NCI-H146 (cell line): ENCODE measurements around the gene HNF4A.

Experiments used
- DNase-seq: peaks from one replicate; lab custom pipeline; 2025; lab: John Stamatoyannopoulos, UW

The HNF4A gene

GRCh38 chr20:44406572-44407137 lies 51.2 kb downstream of the HNF4A start:
- DNase-seq = no peak

DNA sequence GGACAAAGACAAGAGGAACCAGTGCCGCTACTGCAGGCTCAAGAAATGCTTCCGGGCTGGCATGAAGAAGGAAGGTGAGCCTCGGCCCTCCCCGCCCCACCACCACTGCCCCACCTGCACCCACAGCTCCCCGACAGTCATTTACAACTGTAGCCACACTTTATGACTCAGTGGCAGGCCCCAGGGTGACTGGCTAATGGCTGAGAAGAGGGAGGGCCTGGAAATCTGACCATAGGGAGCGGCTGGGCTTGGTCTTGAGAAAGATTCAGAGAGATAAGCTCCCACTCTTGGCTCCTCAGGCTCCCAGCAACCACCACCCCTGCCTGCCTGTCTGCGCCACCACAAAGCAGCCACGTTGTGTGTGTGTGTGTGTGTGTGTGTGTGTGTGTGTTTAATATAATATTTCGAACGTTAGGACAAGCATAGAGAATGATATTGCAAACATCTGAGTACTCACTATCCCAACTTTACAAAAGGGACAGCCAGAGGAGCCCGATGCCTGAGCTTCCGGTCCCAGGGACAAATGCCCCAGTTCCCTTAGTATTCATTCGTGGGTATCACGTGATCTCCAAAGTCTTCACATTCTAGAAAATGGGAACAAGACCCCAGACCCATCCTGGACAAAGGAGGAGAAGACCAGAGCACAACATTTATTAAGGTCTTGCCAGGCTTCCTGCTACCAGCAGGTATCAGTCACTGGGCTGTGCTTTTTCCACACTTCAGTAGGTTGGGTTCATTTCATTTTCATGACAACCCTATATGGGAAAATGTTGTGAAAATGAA lies 52.1 kb downstream of the HNF4A start:
- DNase-seq = no peak

DNA sequence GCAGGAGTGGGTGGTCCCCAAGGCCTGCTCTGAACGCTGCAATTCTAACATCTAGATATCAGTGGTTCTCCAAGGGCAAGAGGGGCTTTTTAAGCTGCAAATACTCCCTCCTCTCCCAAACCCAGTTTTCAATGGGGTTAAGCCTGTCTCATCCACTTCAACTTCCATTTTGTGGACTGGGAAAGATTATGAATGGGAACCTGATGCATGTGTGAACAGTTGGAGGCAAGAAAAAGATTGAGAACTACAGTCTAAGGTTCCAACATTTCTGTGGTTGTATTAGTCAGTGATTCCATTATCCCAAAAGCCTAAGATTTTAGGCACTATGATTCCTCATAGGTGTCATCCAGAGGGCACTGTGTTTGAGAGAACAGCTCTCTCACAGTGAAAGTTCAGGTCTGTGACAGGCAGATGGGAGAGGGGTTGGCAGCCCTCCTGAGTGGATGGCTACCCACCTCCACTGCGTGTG lies 53.7 kb downstream of the HNF4A start:
- DNase-seq = no peak

GRCh38 chr20:44410583-44411019 lies 55.1 kb downstream of the HNF4A start:
- no peak for DNase-seq

- no peak for DNase-seq
These were observed 55.7 kb downstream of the HNF4A start for GRCh38 chr20:44411020-44411756.

GRCh38 chr20:44411757-44412401 lies 56.4 kb downstream of the HNF4A start:
- DNase-seq = no peak

- DNase-seq = no peak
These were observed 57.1 kb downstream of the HNF4A start for GRCh38 chr20:44412402-44413144.

- DNase-seq = no peak
These were observed 58.3 kb downstream of the HNF4A start for GRCh38 chr20:44413575-44414345.

DNA sequence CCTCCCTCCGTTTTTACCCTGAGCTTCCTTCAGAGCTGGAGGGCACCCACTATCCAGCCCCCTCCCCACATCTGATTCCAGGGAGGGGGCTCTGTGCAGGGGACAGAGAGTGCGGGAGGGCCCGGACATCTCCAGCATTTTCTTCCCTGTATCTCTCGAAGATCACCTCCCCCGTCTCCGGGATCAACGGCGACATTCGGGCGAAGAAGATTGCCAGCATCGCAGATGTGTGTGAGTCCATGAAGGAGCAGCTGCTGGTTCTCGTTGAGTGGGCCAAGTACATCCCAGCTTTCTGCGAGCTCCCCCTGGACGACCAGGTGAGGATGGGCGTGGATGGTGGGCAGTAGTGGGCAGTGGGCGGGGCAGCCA lies 58.8 kb downstream of the HNF4A start:
- no peak for DNase-seq

- no peak for DNase-seq
These were observed 59.3 kb downstream of the HNF4A start for GRCh38 chr20:44414808-44415207.

- DNase-seq = no peak
These were observed 60.6 kb downstream of the HNF4A start for GRCh38 chr20:44415833-44416715.

GRCh38 chr20:44418069-44418905 lies 62.8 kb downstream of the HNF4A start:
- DNase-seq = no peak

DNA sequence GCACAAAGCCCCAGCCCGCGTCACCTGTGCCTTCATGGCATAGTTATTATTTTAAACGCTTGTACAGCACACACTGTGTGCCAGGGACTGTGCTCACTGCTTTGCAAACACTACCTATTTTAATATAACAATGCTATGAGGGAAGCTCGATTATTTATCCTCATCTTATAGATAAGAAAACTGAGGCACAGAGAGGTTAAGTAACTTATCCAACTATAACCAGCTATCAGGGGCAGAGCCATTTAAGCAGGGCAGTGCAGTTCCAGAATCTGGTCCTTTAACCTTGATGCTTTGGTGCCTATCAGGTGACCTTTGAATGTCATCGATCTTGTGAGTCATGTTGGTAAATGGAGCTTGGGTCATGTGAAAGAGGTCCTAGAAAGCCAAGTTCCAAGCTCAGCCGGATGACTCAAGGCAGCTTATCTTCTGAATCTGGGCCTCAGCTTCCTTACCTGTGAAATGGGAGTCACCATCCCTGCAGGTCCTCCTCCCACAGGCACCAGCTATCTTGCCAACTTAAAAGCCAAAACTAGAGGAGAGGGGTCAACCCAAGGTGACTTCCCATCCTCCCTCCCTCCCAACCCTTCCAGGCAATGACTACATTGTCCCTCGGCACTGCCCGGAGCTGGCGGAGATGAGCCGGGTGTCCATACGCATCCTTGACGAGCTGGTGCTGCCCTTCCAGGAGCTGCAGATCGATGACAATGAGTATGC lies 63.8 kb downstream of the HNF4A start:
- DNase-seq = no peak

- no peak for DNase-seq
These were observed 65.0 kb downstream of the HNF4A start for GRCh38 chr20:44420497-44420896.

DNA sequence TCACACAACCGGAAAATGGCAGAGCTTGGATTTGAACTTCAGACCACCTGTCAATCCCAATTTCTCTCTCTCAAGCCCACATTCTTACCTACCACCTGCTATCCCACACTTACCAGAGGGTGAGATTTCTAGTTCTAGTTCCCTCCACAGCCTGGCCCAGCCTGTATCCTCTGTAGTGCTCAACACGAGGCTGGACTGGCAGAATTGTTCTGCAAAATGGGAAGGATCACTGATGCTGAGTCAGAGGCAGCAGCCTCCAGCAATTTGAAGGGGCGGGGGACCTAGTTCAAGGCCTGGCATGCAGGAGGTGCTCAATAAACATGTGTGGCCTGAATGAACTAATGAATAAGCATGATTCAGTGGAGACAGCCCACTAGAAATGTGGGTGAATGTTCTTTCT lies 66.6 kb downstream of the HNF4A start:
- no peak for DNase-seq

DNA sequence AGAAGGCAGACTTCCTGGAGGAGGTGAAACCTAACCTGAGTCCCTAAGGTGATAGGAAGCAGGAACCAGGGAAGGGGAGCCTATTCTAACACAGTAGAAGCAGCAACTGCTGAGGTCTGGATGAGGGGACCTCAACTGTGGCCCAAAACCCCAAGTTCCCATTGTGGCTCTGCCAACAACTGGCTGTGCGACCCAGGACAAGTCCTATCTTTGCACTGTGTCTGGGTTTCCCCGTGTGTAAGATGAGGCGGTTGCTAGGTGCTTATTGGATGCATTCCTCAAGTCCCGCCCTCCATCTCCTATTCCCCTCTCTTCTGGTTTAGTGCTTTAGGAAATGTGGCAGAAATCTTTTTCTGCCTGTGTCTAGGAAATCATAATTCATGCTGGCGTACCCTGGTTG lies 68.0 kb downstream of the HNF4A start:
- DNase-seq = no peak

- DNase-seq = no peak
These were observed 68.6 kb downstream of the HNF4A start for GRCh38 chr20:44424039-44424495.

- no peak for DNase-seq
These were observed 70.4 kb downstream of the HNF4A start for GRCh38 chr20:44425923-44426322.
